K562 (cell line): ENCODE data around the gene OLFML2A. TPM values are rescaled to one million over a fixed set of nuclear protein-coding genes. Genes with fewer than 3 reads are reported as not detected.

Source experiments
- ASH1L ChIP-seq: fragments of 450-650 bp; IDR thresholded peaks from 2 replicates; pipeline ENCODE4 v1.6.1; 2018; ENCODE audit warnings: borderline replicate concordance, mild to moderate bottlenecking, low read depth; ENCODE audit not compliant: partially characterized antibody
- ATF2 ChIP-seq: sonication (generic); formaldehyde crosslinking; IDR thresholded peaks from 2 replicates; pipeline ENCODE4 v1.8.1; 2022; ENCODE audit warnings: missing genetic modification reagents
- CREB1 ChIP-seq, 2 experiments: sonication (generic) in 1 of 2; formaldehyde crosslinking in 1 of 2; IDR thresholded peaks; 2 replicates each; pipeline versions ENCODE4 v1.6.1 to v1.8.0; 2012 to 2022; ENCODE audit warnings: inconsistent platforms in 1 of 2, mild to moderate bottlenecking in 1 of 2, missing genetic modification reagents in 1 of 2, moderate library complexity in 1 of 2
- CREM ChIP-seq: IDR thresholded peaks from 2 replicates; pipeline ENCODE4 v1.6.1; 2014; ENCODE audit warnings: antibody characterized with exemption, low read depth
- ELK1 ChIP-seq: sonication (generic); formaldehyde crosslinking; IDR thresholded peaks from 2 replicates; pipeline ENCODE4 v1.8.1; 2022; ENCODE audit warnings: missing genetic modification reagents
- FOSL1 ChIP-seq: fragments of 200-800 bp; sonication (Bioruptor generic); conservative IDR thresholded peaks from 2 replicates; pipeline ENCODE4 v1.6.1; 2016; ENCODE audit warnings: missing genetic modification characterization, missing compliant biosample characterization
- HDGF ChIP-seq: fragments of 450-650 bp; IDR thresholded peaks from 2 replicates; pipeline ENCODE4 v1.6.1; 2016
- HLTF ChIP-seq: fragments of 450-650 bp; IDR thresholded peaks from 2 replicates; pipeline ENCODE4 v1.6.1; 2016
- HNRNPLL ChIP-seq: fragments of 200-400 bp; formaldehyde crosslinking; IDR thresholded peaks from 2 replicates; pipeline ENCODE4 v1.6.1; 2017; ENCODE audit warnings: low read length, low read depth, mild to moderate bottlenecking; ENCODE audit not compliant: poor library complexity, severe bottlenecking
- MAX ChIP-seq: sonication (generic); formaldehyde crosslinking; IDR thresholded peaks from 2 replicates; pipeline ENCODE4 v1.9.0; 2022; ENCODE audit warnings: mild to moderate bottlenecking, missing genetic modification reagents
- MAZ ChIP-seq, 2 experiments: fragments of 450-650 bp in 1 of 2; sonication (generic) in 1 of 2; formaldehyde crosslinking; IDR thresholded peaks in 1 of 2; conservative IDR thresholded peaks in 1 of 2; 2 replicates each; pipeline versions ENCODE4 v1.4.0 to v1.5.0; 2020; ENCODE audit warnings: mild to moderate bottlenecking in 1 of 2, missing genetic modification reagents in 1 of 2
- MNT ChIP-seq, 2 experiments: fragments of 450-650 bp; conservative IDR thresholded peaks; 2 replicates each; pipeline ENCODE4 v1.6.1; 2017; ENCODE audit warnings: mild to moderate bottlenecking in 2 of 2, moderate library complexity in 2 of 2
- NFE2 ChIP-seq: IDR thresholded peaks from 2 replicates; pipeline ENCODE4 v1.6.1; 2014; ENCODE audit warnings: antibody characterized with exemption, low read depth
- PRDM10 ChIP-seq: fragments of 450-650 bp; IDR thresholded peaks from 2 replicates; pipeline ENCODE4 v1.6.1; 2018; ENCODE audit not compliant: partially characterized antibody
- SMARCE1 ChIP-seq: fragments of 450-650 bp; IDR thresholded peaks from 2 replicates; pipeline ENCODE4 v1.7.1; 2016; ENCODE audit warnings: mild to moderate bottlenecking
- SP2 ChIP-seq: IDR thresholded peaks from 2 replicates; pipeline ENCODE4 v1.6.1; 2011; ENCODE audit warnings: mild to moderate bottlenecking, low read depth, low read length, moderate library complexity; ENCODE audit not compliant: poor library complexity, severe bottlenecking; ENCODE audit errors: extremely low read depth
- SREBF2 ChIP-seq: sonication (generic); formaldehyde crosslinking; IDR thresholded peaks from 2 replicates; pipeline ENCODE4 v1.4.0; 2020; ENCODE audit warnings: mild to moderate bottlenecking, missing genetic modification reagents
- YBX1 ChIP-seq: fragments of 450-650 bp; IDR thresholded peaks from 2 replicates; pipeline ENCODE4 v1.7.1; 2016; ENCODE audit warnings: mild to moderate bottlenecking
- ZBTB7A ChIP-seq: IDR thresholded peaks from 2 replicates; pipeline ENCODE4 v1.6.1; 2011; ENCODE audit warnings: low read depth, mild to moderate bottlenecking, low read length, moderate library complexity, borderline replicate concordance; ENCODE audit not compliant: control insufficient read depth
- ZFP30 ChIP-seq: fragments of 250-450 bp; sonication (Bioruptor Pico); IDR thresholded peaks from 2 replicates; pipeline ENCODE4 v1.8.0; 2022; ENCODE audit warnings: moderate library complexity, mild to moderate bottlenecking, inconsistent platforms, borderline replicate concordance
- ZFX ChIP-seq: sonication (generic); formaldehyde crosslinking; IDR thresholded peaks from 2 replicates; pipeline ENCODE4 v1.8.0; 2022; ENCODE audit warnings: mild to moderate bottlenecking, missing genetic modification reagents, moderate library complexity
- polyA plus RNA-seq, 8 experiments: library from polyadenylated mRNA; depleted of rRNA in 4 of 8; stranded (reverse) in 5 of 8; unstranded in 3 of 8; fragments of >200 nt; fragmentation: Nextera tagmentation in 2 of 8; fragmentation: Illumina TruSeq in 1 of 8; extraction: Ambion mirVana in 2 of 8; extraction: Trizol in 1 of 8; gene quantifications; 2 replicates each; pipeline versions ENCODE4 v1.2.1 to v1.2.3, GENCODE V29; 2011 to 2014; ENCODE audit warnings: inconsistent platforms in 1 of 8, missing spikeins in 1 of 8
- total RNA-seq, 7 experiments: library from RNA; depleted of rRNA in 6 of 7; stranded (reverse); fragments of >200 nt in 6 of 7; fragmentation: Illumina TruSeq in 2 of 7; extraction: Trizol in 2 of 7; gene quantifications; 2 replicates each; pipeline versions ENCODE4 v1.2.1 to v1.2.3, GENCODE V29; 2011 to 2021; ENCODE audit warnings: low replicate concordance in 1 of 7

Gene OLFML2A
- total and polyA plus RNA-seq, 9 of the 15 experiments (the other 6 are each of a cell fraction or from before 2014, with no cell fraction given) = 0.16 TPM; not detected in 8

- TF ChIP-seq ELK1 = no peak
- TF ChIP-seq MNT (conservative IDR thresholded peaks at IDR 0.05) = 0 out of 4 replicates have a peak, but pooled peaks of 1 of the 2 experiments have one; percentile 10
- TF ChIP-seq HLTF = no peak
- TF ChIP-seq SREBF2 (CRISPR knock-in tag) = no peak
- peak; percentile 76; the same call in 1 of the 2 replicates for TF ChIP-seq ZBTB7A
- TF ChIP-seq ZFX (CRISPR knock-in tag) = no peak
- no peak for TF ChIP-seq HDGF
- TF ChIP-seq FOSL1 (tag) = peak; percentile 75
- 0 out of 2 replicates have a peak, but pooled peaks have one; percentile 32 for TF ChIP-seq CREB1 (IDR thresholded peaks at IDR 0.05)
- TF ChIP-seq CREB1 (CRISPR knock-in tag; IDR thresholded peaks at IDR 0.05) = no peak
- TF ChIP-seq MAZ (CRISPR knock-in tag; conservative IDR thresholded peaks at IDR 0.05 in 1 of 2, IDR thresholded peaks at IDR 0.05 in 1 of 2) = peak in 1 of 2 experiments; percentile 49; a peak in 1 of 4 replicates
- peak; percentile 50; the same call in 1 of the 2 replicates for TF ChIP-seq CREM
- TF ChIP-seq YBX1 = no peak
- TF ChIP-seq ATF2 (CRISPR knock-in tag) = no peak
- TF ChIP-seq SP2 = no peak
- peak; percentile 51; the same call in 1 of the 2 replicates for TF ChIP-seq SMARCE1
- TF ChIP-seq ASH1L = no peak
- no peak for TF ChIP-seq ZFP30
- no peak for TF ChIP-seq MAX
- no peak for TF ChIP-seq HNRNPLL
- peak; percentile 76 for TF ChIP-seq PRDM10
- TF ChIP-seq NFE2 = peak; percentile 44
Measured at GRCh38 chr9:124812441-124812876, 35.5 kb downstream of the OLFML2A start (continued).
